Measurements from ENCODE around the gene NEURL1B.

DNA sequence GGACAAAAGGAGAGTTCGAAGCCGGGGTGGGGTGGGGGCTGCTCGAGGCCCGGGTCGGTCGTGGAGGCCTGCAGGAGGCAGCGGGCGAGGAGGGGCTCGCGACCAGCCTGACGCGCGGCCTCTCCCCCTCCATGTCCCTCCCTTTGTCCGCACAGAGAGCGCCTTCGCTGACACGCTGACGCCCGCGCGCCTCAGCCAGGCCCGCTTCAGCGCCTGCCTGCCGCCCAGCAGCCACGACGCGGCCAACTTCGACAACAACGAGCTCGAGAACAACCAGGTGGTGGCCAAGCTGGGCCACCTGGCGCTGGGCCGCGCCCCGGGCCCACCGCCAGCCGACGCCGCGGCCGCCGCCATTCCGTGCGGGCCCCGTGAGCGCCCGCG is 42.2 kb downstream of the NEURL1B start:
- TF ChIP-seq, protein P1, sequence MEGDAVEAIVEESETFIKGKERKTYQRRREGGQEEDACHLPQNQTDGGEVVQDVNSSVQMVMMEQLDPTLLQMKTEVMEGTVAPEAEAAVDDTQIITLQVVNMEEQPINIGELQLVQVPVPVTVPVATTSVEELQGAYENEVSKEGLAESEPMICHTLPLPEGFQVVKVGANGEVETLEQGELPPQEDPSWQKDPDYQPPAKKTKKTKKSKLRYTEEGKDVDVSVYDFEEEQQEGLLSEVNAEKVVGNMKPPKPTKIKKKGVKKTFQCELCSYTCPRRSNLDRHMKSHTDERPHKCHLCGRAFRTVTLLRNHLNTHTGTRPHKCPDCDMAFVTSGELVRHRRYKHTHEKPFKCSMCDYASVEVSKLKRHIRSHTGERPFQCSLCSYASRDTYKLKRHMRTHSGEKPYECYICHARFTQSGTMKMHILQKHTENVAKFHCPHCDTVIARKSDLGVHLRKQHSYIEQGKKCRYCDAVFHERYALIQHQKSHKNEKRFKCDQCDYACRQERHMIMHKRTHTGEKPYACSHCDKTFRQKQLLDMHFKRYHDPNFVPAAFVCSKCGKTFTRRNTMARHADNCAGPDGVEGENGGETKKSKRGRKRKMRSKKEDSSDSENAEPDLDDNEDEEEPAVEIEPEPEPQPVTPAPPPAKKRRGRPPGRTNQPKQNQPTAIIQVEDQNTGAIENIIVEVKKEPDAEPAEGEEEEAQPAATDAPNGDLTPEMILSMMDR (IDR thresholded peaks at IDR 0.05), result no peak
- TF ChIP-seq POLR2A (IDR thresholded peaks at IDR 0.05), result no peak

All from tibial nerve (tissue), 3 donors.